Hepatocyte (in vitro differentiated cells): ENCODE results near the gene SELENOI. TPM values are rescaled to one million over a fixed set of nuclear protein-coding genes. Genes with fewer than 3 reads are reported as not detected.

Experiments used
- DNase-seq: peaks from one replicate; pipeline ENCODE4 v3.0.0-alpha.2; 2016; ENCODE audit warnings: low spot score
- H2AFZ ChIP-seq: fragments of 200-600 bp; sonication (generic); 2 replicates; pipeline ENCODE4 v1.6.0; 2016; ENCODE audit warnings: antibody characterized with exemption, mild to moderate bottlenecking
- H3K27ac ChIP-seq: fragments of 200-600 bp; sonication (generic); 2 replicates; pipeline ENCODE4 v1.5.1; 2016; ENCODE audit warnings: mild to moderate bottlenecking
- H3K27me3 ChIP-seq: fragments of 200-600 bp; sonication (generic); 2 replicates; pipeline ENCODE4 v1.6.1; 2016
- H3K36me3 ChIP-seq: fragments of 200-600 bp; sonication (generic); replicated peaks from 2 replicates; pipeline ENCODE4 v1.5.1; 2016; ENCODE audit warnings: low read depth; ENCODE audit not compliant: insufficient read depth
- H3K4me1 ChIP-seq: fragments of 200-600 bp; sonication (generic); 2 replicates; pipeline ENCODE4 v1.5.1; 2016; ENCODE audit warnings: mild to moderate bottlenecking, moderate library complexity; ENCODE audit not compliant: insufficient read depth
- H3K4me2 ChIP-seq: fragments of 200-600 bp; sonication (generic); 2 replicates; pipeline ENCODE4 v1.6.0; 2016
- H3K4me3 ChIP-seq: fragments of 200-600 bp; sonication (generic); 2 replicates; pipeline ENCODE4 v1.5.1; 2016; ENCODE audit warnings: mild to moderate bottlenecking
- H3K79me2 ChIP-seq: fragments of 200-600 bp; sonication (generic); 2 replicates; pipeline ENCODE4 v1.6.0; 2017; ENCODE audit warnings: mild to moderate bottlenecking
- H3K9me2 ChIP-seq: fragments of 200-600 bp; sonication (generic); replicated peaks from 2 replicates; pipeline ENCODE4 v1.6.0; 2017; ENCODE audit warnings: mild to moderate bottlenecking; ENCODE audit not compliant: insufficient read depth
- H3K9me3 ChIP-seq: fragments of 200-600 bp; sonication (generic); 2 replicates; pipeline ENCODE4 v1.5.1; 2016; ENCODE audit warnings: low read depth, mild to moderate bottlenecking
- H4K20me1 ChIP-seq: fragments of 200-600 bp; sonication (generic); 2 replicates; pipeline ENCODE4 v1.6.0; 2016; ENCODE audit warnings: mild to moderate bottlenecking; ENCODE audit not compliant: insufficient read depth, poor library complexity, severe bottlenecking
- EZH2 ChIP-seq: fragments of 200-600 bp; sonication (generic); IDR thresholded peaks from 2 replicates; pipeline ENCODE4 v1.6.1; 2016; ENCODE audit warnings: antibody characterized with exemption, mild to moderate bottlenecking, borderline replicate concordance
- EZH2phosphoT487 ChIP-seq: fragments of 200-600 bp; sonication (generic); IDR thresholded peaks from one replicate; pipeline ENCODE4 v1.6.1; 2018; ENCODE audit warnings: antibody characterized with exemption, mild to moderate bottlenecking, low read depth, moderate library complexity; ENCODE audit not compliant: unreplicated experiment, severe bottlenecking
- WGBS: methylation state at CpG from one replicate; pipeline ENCODE4 v1.1.6; 2016; ENCODE audit warnings: low lambda C conversion rate; ENCODE audit errors: missing lambda C conversion rate; 5-methylcytosine and 5-hydroxymethylcytosine counted together
- polyA plus RNA-seq: library from polyadenylated mRNA; unstranded; fragments of >200 nt; fragmentation: Nextera tagmentation; extraction: Ambion mirVana; gene quantifications from 2 replicates; pipeline ENCODE4 v1.2.1, GENCODE V29; 2016
- total RNA-seq: library from RNA; depleted of rRNA; stranded (reverse); fragments of >200 nt; gene quantifications from 2 replicates; pipeline ENCODE4 v1.2.3, GENCODE V29; 2014
- TF ChIP-seq, protein P1 (sequence below): fragments of 200-600 bp; sonication (generic); IDR thresholded peaks from 2 replicates; pipeline ENCODE4 v1.5.1; 2016; ENCODE audit warnings: antibody characterized with exemption, mild to moderate bottlenecking; ENCODE audit not compliant: poor library complexity

SELENOI gene
- total and polyA plus RNA-seq, 2 experiments from 2014 or later: 6.4 to 34.4 TPM

GRCh38 chr2:26444236-26444635 lies 98.3 kb downstream of the SELENOI start:
- Histone ChIP-seq H3K4me2 (no peak overlapping the region), H3K4me3 (no peak overlapping the region), H3K27me3 (no peaks in the 10 kb centered on the region), H3K9me2 (no peaks in the 10 kb centered on the region), H3K36me3 (no peaks in the 10 kb centered on the region), H3K9me3 (no peaks in the 10 kb centered on the region), H4K20me1 (no peaks in the 10 kb centered on the region), H3K4me1 (no peaks in the 10 kb centered on the region), H2AFZ (no peak overlapping the region), H3K79me2 (no peaks in the 10 kb centered on the region), H3K27ac (no peak overlapping the region)
- WGBS: 94% methylated on average over 7 of the region's 7 CpGs
- TF ChIP-seq EZH2phosphoT487 (no peak), EZH2 (no peak)
- TF ChIP-seq, protein P1, sequence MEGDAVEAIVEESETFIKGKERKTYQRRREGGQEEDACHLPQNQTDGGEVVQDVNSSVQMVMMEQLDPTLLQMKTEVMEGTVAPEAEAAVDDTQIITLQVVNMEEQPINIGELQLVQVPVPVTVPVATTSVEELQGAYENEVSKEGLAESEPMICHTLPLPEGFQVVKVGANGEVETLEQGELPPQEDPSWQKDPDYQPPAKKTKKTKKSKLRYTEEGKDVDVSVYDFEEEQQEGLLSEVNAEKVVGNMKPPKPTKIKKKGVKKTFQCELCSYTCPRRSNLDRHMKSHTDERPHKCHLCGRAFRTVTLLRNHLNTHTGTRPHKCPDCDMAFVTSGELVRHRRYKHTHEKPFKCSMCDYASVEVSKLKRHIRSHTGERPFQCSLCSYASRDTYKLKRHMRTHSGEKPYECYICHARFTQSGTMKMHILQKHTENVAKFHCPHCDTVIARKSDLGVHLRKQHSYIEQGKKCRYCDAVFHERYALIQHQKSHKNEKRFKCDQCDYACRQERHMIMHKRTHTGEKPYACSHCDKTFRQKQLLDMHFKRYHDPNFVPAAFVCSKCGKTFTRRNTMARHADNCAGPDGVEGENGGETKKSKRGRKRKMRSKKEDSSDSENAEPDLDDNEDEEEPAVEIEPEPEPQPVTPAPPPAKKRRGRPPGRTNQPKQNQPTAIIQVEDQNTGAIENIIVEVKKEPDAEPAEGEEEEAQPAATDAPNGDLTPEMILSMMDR: no peak
- DNase-seq: no peak

Other genes starting within 250 kb of the SELENOI start
- gene GAREM2, start 173.1 kb upstream of the SELENOI start, total RNA-seq: 4.7 TPM in 2 replicates
- gene GAREM2, start 173.1 kb upstream of the SELENOI start, polyA plus RNA-seq: 5.1 and 9.1 TPM in 2 replicates
- gene HADHA, start 101.5 kb upstream of the SELENOI start, total RNA-seq: 149 and 155 TPM in 2 replicates
- gene HADHA, start 101.5 kb upstream of the SELENOI start, polyA plus RNA-seq: 122 and 125 TPM in 2 replicates
- gene HADHB, start 101.2 kb upstream of the SELENOI start, total RNA-seq: 131 and 137 TPM in 2 replicates
- gene HADHB, start 101.2 kb upstream of the SELENOI start, polyA plus RNA-seq: 108 and 133 TPM in 2 replicates
- gene ADGRF3, start 646 bp downstream of the SELENOI start, total RNA-seq: 0.40 and 0.63 TPM in 2 replicates
- gene ADGRF3, start 646 bp downstream of the SELENOI start, polyA plus RNA-seq: 0.11 and 1.3 TPM in 2 replicates
- not detected in 2 replicates for gene DRC1, start 55.8 kb downstream of the SELENOI start, total RNA-seq
- 0.06 TPM in 1 of 2 replicates, not detected in the other for gene DRC1, start 55.8 kb downstream of the SELENOI start, polyA plus RNA-seq
- gene OTOF, start 132.0 kb downstream of the SELENOI start, total RNA-seq: 0.10 TPM in 1 of 2 replicates, not detected in the other
- gene OTOF, start 132.0 kb downstream of the SELENOI start, polyA plus RNA-seq: 0.33 TPM in 1 of 2 replicates, not detected in the other